HL-60 (cell line): ENCODE measurements around the gene OMD.

Experiments
- GABPA ChIP-seq: IDR thresholded peaks from 2 replicates; pipeline ENCODE4 v1.6.1; 2012; ENCODE audit warnings: low read depth
- POLR2AphosphoS5 ChIP-seq: IDR thresholded peaks from 2 replicates; pipeline ENCODE4 v1.6.1; 2012; ENCODE audit warnings: low read depth
- SPI1 ChIP-seq: IDR thresholded peaks from 2 replicates; pipeline ENCODE4 v1.6.1; 2012; ENCODE audit warnings: low read depth, mild to moderate bottlenecking, borderline replicate concordance
- TF ChIP-seq, protein P1 (sequence below): IDR thresholded peaks from one replicate; pipeline ENCODE4 v1.5.1; 2011; ENCODE audit warnings: low read length, control low read depth, inconsistent platforms; ENCODE audit not compliant: insufficient read depth
- TF ChIP-seq, protein P2 (sequence below): IDR thresholded peaks from 2 replicates; pipeline ENCODE4 v1.6.1; 2012; ENCODE audit warnings: low read depth; ENCODE audit not compliant: insufficient replicate concordance

- TF ChIP-seq, protein P1, sequence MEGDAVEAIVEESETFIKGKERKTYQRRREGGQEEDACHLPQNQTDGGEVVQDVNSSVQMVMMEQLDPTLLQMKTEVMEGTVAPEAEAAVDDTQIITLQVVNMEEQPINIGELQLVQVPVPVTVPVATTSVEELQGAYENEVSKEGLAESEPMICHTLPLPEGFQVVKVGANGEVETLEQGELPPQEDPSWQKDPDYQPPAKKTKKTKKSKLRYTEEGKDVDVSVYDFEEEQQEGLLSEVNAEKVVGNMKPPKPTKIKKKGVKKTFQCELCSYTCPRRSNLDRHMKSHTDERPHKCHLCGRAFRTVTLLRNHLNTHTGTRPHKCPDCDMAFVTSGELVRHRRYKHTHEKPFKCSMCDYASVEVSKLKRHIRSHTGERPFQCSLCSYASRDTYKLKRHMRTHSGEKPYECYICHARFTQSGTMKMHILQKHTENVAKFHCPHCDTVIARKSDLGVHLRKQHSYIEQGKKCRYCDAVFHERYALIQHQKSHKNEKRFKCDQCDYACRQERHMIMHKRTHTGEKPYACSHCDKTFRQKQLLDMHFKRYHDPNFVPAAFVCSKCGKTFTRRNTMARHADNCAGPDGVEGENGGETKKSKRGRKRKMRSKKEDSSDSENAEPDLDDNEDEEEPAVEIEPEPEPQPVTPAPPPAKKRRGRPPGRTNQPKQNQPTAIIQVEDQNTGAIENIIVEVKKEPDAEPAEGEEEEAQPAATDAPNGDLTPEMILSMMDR = no peak
- TF ChIP-seq POLR2AphosphoS5 (no peak), GABPA (no peak), SPI1 (no peak)
- TF ChIP-seq, protein P2, sequence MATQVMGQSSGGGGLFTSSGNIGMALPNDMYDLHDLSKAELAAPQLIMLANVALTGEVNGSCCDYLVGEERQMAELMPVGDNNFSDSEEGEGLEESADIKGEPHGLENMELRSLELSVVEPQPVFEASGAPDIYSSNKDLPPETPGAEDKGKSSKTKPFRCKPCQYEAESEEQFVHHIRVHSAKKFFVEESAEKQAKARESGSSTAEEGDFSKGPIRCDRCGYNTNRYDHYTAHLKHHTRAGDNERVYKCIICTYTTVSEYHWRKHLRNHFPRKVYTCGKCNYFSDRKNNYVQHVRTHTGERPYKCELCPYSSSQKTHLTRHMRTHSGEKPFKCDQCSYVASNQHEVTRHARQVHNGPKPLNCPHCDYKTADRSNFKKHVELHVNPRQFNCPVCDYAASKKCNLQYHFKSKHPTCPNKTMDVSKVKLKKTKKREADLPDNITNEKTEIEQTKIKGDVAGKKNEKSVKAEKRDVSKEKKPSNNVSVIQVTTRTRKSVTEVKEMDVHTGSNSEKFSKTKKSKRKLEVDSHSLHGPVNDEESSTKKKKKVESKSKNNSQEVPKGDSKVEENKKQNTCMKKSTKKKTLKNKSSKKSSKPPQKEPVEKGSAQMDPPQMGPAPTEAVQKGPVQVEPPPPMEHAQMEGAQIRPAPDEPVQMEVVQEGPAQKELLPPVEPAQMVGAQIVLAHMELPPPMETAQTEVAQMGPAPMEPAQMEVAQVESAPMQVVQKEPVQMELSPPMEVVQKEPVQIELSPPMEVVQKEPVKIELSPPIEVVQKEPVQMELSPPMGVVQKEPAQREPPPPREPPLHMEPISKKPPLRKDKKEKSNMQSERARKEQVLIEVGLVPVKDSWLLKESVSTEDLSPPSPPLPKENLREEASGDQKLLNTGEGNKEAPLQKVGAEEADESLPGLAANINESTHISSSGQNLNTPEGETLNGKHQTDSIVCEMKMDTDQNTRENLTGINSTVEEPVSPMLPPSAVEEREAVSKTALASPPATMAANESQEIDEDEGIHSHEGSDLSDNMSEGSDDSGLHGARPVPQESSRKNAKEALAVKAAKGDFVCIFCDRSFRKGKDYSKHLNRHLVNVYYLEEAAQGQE = no peak
Measured at GRCh38 chr9:92393686-92394085, 30.6 kb downstream of the OMD start.
